GM19238 (cell line): ENCODE results near the gene ZMAT3.
A peak's percentile ranks its signal among the peaks of the same experiment; 100 is the strongest.

ENCODE experiments used
- DNase-seq: peaks from one replicate; pipeline ENCODE4 v3.0.0; 2011; ENCODE audit warnings: low spot score; ENCODE audit not compliant: insufficient read length

The ZMAT3 gene

GRCh38 chr3:179027326-179027900 lies 44.2 kb downstream of the ZMAT3 start:
- no peak for DNase-seq

GRCh38 chr3:179026636-179027035 lies 45.0 kb downstream of the ZMAT3 start:
- no peak for DNase-seq

GRCh38 chr3:179021119-179021903 lies 50.3 kb downstream of the ZMAT3 start:
- no peak for DNase-seq

- no peak for DNase-seq
Observed at GRCh38 chr3:179020112-179020511, 51.5 kb downstream of the ZMAT3 start.

GRCh38 chr3:179018808-179019207 lies 52.8 kb downstream of the ZMAT3 start:
- DNase-seq, result no peak

GRCh38 chr3:179016979-179017670 lies 54.5 kb downstream of the ZMAT3 start:
- DNase-seq, result no peak

GRCh38 chr3:179015551-179016020 lies 56.0 kb downstream of the ZMAT3 start:
- DNase-seq, result peak; percentile 14

GRCh38 chr3:179005706-179006105 lies 65.9 kb downstream of the ZMAT3 start:
- no peak for DNase-seq

- no peak for DNase-seq
Observed at GRCh38 chr3:179005213-179005612, 66.4 kb downstream of the ZMAT3 start.

- DNase-seq, result no peak
Observed at GRCh38 chr3:179000659-179001058, 71.0 kb downstream of the ZMAT3 start.

GRCh38 chr3:179000144-179000543 lies 71.5 kb downstream of the ZMAT3 start:
- DNase-seq, result no peak

- DNase-seq, result no peak
Observed at GRCh38 chr3:178996399-178996798, 75.2 kb downstream of the ZMAT3 start.

- DNase-seq, result no peak
Observed at GRCh38 chr3:178990293-178990692, 81.3 kb downstream of the ZMAT3 start.

- no peak for DNase-seq
Observed at GRCh38 chr3:178989821-178990220, 81.8 kb downstream of the ZMAT3 start.

- DNase-seq, result no peak
Observed at GRCh38 chr3:178987745-178988144, 83.9 kb downstream of the ZMAT3 start.

GRCh38 chr3:178986456-178986855 lies 85.2 kb downstream of the ZMAT3 start:
- DNase-seq, result no peak

- DNase-seq, result no peak
Observed at GRCh38 chr3:178982137-178982536, 89.5 kb downstream of the ZMAT3 start.

GRCh38 chr3:178975320-178975719 lies 96.3 kb downstream of the ZMAT3 start:
- no peak for DNase-seq

GRCh38 chr3:178971614-178972013 lies 100.0 kb downstream of the ZMAT3 start:
- DNase-seq, result no peak

GRCh38 chr3:178969004-178969700 lies 102.5 kb downstream of the ZMAT3 start:
- DNase-seq, result no peak
